Spinal cord (tissue), 10 donors: ENCODE results near the gene RFWD3. TPM values are rescaled to one million over a fixed set of nuclear protein-coding genes. Genes with fewer than 3 reads are reported as not detected.

Experiments
- DNase-seq, 6 donors: peaks; one replicate each; pipeline versions ENCODE4 v3.0.0 to v3.0.0-alpha.2; 2013 to 2015; ENCODE audit warnings: low spot score in 6 of 6, low read depth in 4 of 6
- H3K27ac ChIP-seq: one replicate; pipeline ENCODE4 v1.5.1; 2013; ENCODE audit warnings: low read depth, low read length, control low read depth
- H3K27me3 ChIP-seq: one replicate; pipeline ENCODE4 v1.6.1; 2013; ENCODE audit warnings: low read length; ENCODE audit not compliant: control insufficient read depth, insufficient read depth
- H3K36me3 ChIP-seq: one replicate; pipeline ENCODE4 v1.6.1; 2013; ENCODE audit warnings: low read length; ENCODE audit not compliant: control insufficient read depth, insufficient read depth
- H3K4me1 ChIP-seq: one replicate; pipeline ENCODE4 v1.6.1; 2013; ENCODE audit warnings: low read length; ENCODE audit not compliant: control insufficient read depth, insufficient read depth
- H3K4me3 ChIP-seq: one replicate; pipeline ENCODE4 v1.5.1; 2013; ENCODE audit warnings: low read depth, low read length, control low read depth
- H3K9me3 ChIP-seq: one replicate; pipeline ENCODE4 v1.6.1; 2013; ENCODE audit warnings: low read length; ENCODE audit not compliant: control insufficient read depth, insufficient read depth
- WGBS: methylation state at CpG from one replicate; pipeline ENCODE4 v1.1.5; 2013; ENCODE audit warnings: missing lambda C conversion rate; ENCODE audit not compliant: insufficient coverage; 5-methylcytosine and 5-hydroxymethylcytosine counted together
- polyA plus RNA-seq, 2 donors: library from polyadenylated mRNA; unstranded; fragments of 120-200 nt; gene quantifications; one replicate each; pipeline ENCODE4 v1.2.1, GENCODE V29; 2013; ENCODE audit not compliant: insufficient read length in 2 of 2
- total RNA-seq, 2 donors: library from RNA; depleted of rRNA in 1 of 2; stranded (reverse); fragments of 120-200 nt in 1 of 2; fragments of >200 nt in 1 of 2; gene quantifications; one replicate each; pipeline versions ENCODE4 v1.2.3 to v1.2.4, GENCODE V29; 2013 to 2014
- donor health status: healthy.

The RFWD3 gene
- total and polyA plus RNA-seq, 4 donors = 12.5 to 15.3 (median 13.3) TPM

- Histone ChIP-seq H3K27ac (peak overlapping the region; percentile 97), H3K4me1 (peaks cover 11% of the 10 kb centered on the region), H3K9me3 (no peaks in the 10 kb centered on the region), H3K4me3 (peak overlapping the region; percentile 84), H3K27me3 (no peaks in the 10 kb centered on the region), H3K36me3 (no peaks in the 10 kb centered on the region)
- WGBS = no CpG with 5 or more reads among the region's 14 CpGs
- peak in 1 of 6 donors; percentile 16 for DNase-seq
Measured at GRCh38 chr16:74607310-74607961, 59.2 kb downstream of the RFWD3 start.

GRCh38 chr16:74606521-74607309 is 60.0 kb downstream of the RFWD3 start, which contains the start of gene GLG1:
Gene GLG1, minus strand, starts transcription at chr16:74607114. Its CDS starts 20 bp downstream, at chr16:74607094.
- WGBS = under 1% methylated on average over 76 of the region's 77 CpGs
- peaks cover 11% of the 10 kb centered on the region for H3K4me1 ChIP-seq

GRCh38 chr16:74605746-74606520 is 60.7 kb downstream of the RFWD3 start:
- no peaks in the 10 kb centered on the region for H3K27me3 ChIP-seq
- 0% methylated on average over 16 of the region's 17 CpGs for WGBS
- peak in 1 of 6 donors; percentile 29 for DNase-seq
- H3K27ac ChIP-seq = peak overlapping the region; percentile 97
- H3K4me3 ChIP-seq = peak overlapping the region; percentile 84
- no peaks in the 10 kb centered on the region for H3K9me3 ChIP-seq
- H3K36me3 ChIP-seq = no peaks in the 10 kb centered on the region
- H3K4me1 ChIP-seq = peaks cover 11% of the 10 kb centered on the region

More at GRCh38 chr16:74606521-74607309, 60.0 kb downstream of the RFWD3 start, which contains the start of gene GLG1:
- Histone ChIP-seq H3K27ac (peak within 1 kb of the TSS; percentile 97), H3K9me3 (no peaks in the 10 kb centered on the region), H3K36me3 (no peaks in the 10 kb centered on the region), H3K27me3 (no peaks in the 10 kb centered on the region), H3K4me3 (peak within 1 kb of the TSS; percentile 84)
- DNase-seq = peak; percentile 77 to 98 (median 86)

GRCh38 chr16:74605332-74605731 is 61.3 kb downstream of the RFWD3 start:
- H3K4me3 ChIP-seq = peak overlapping the region; percentile 84
- WGBS = no CpG with 5 or more reads among the region's 6 CpGs
- no peak overlapping the region for H3K27ac ChIP-seq

GRCh38 chr16:74603848-74604247 is 62.8 kb downstream of the RFWD3 start:
- H3K36me3 ChIP-seq = no peaks in the 10 kb centered on the region
- H3K4me3 ChIP-seq = no peak overlapping the region
- H3K9me3 ChIP-seq = no peaks in the 10 kb centered on the region
- H3K4me1 ChIP-seq = peaks cover 11% of the 10 kb centered on the region
- no peaks in the 10 kb centered on the region for H3K27me3 ChIP-seq
- H3K27ac ChIP-seq = no peak overlapping the region
- 87% methylated on average over 3 of the region's 4 CpGs for WGBS
- no peak for DNase-seq

More at GRCh38 chr16:74605332-74605731, 61.3 kb downstream of the RFWD3 start:
- Histone ChIP-seq H3K9me3 (no peaks in the 10 kb centered on the region), H3K36me3 (no peaks in the 10 kb centered on the region), H3K4me1 (peaks cover 11% of the 10 kb centered on the region), H3K27me3 (no peaks in the 10 kb centered on the region)
- DNase-seq = no peak

- no peaks in the 10 kb centered on the region for H3K9me3 ChIP-seq
- H3K27me3 ChIP-seq = no peaks in the 10 kb centered on the region
- no peak overlapping the region for H3K4me3 ChIP-seq
- H3K36me3 ChIP-seq = no peaks in the 10 kb centered on the region
- peak in 1 of 6 donors; percentile 17 for DNase-seq
- 90% methylated on average over 3 of the region's 9 CpGs for WGBS
- no peak overlapping the region for H3K27ac ChIP-seq
- peaks cover 7% of the 10 kb centered on the region for H3K4me1 ChIP-seq
Measured at GRCh38 chr16:74601126-74601871, 65.4 kb downstream of the RFWD3 start.

GRCh38 chr16:74596586-74596985 is 70.1 kb downstream of the RFWD3 start:
- DNase-seq = no peak
- no CpG with 5 or more reads among the region's 2 CpGs for WGBS
- Histone ChIP-seq H3K9me3 (no peaks in the 10 kb centered on the region), H3K27ac (no peak overlapping the region), H3K36me3 (no peaks in the 10 kb centered on the region), H3K4me1 (peaks cover 7% of the 10 kb centered on the region), H3K27me3 (no peaks in the 10 kb centered on the region), H3K4me3 (no peak overlapping the region)

GRCh38 chr16:74592847-74593246 is 73.8 kb downstream of the RFWD3 start:
- Histone ChIP-seq H3K9me3 (no peaks in the 10 kb centered on the region), H3K4me1 (peaks cover 7% of the 10 kb centered on the region), H3K27me3 (no peaks in the 10 kb centered on the region), H3K4me3 (no peak overlapping the region), H3K27ac (no peak overlapping the region), H3K36me3 (no peaks in the 10 kb centered on the region)
- no peak for DNase-seq
- 100% methylated on average over 1 of the region's 3 CpGs for WGBS
